ENCODE measurements around the gene LAP3.

The LAP3 gene

DNA sequence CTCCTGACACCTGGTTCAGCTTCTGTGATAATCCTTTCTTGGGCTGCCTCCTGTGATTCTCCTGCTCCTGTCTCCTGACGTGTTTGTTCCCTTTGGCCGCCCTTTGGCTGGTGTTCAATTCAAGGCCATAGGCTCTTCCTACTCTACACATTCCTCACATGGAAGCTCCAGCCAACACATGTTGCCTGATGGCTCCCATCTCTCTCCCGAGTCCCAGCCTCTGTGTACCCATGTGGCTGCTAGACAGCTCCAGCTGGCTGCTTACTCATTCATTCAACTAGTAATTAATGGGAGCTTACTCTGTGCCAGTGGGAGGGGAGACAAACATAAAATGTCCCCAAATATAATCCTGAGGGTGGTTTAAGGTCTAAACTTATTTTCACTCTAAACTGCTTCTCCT is 28.2 kb downstream of the LAP3 start:
- in situ Hi-C loops (cut with MboI; ENCODE audit: low pct_unique_long_range_greater_than_20kb, low sequenced_read_pairs), result no loop called here
- no peak for DNase-seq

DNA sequence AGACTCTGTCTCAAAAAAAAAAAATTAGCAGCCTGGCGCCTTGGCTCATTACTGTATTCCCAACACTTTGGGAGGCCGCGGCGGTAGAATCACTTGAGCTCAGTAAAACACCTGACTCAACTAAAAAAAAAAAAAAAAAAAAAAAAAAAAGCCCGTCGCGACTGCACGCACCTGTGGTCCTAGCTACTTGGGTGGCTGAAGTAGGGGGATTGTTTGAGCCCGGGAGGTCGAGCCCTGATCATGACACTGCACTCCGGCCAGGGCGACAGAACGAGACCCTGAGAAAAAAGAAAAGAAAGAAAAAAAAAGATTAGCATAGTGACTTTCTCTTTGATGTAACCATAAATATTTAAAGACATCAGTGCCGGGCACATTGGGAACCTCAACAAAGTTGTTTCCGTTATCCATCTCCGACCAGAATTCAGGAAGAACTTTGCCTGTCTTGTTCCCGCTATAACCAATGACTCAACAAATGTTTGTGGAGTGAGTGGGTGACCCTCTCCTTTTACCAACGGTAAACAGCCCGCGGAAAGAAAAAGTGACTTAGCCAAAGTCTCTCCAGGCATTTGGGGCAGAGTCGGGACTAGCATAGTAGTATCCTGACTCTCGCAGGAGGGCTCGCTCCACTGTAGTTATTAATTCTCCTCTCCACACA is 36.9 kb downstream of the LAP3 start:
- in situ Hi-C loops (cut with MboI; ENCODE audit: low pct_unique_long_range_greater_than_20kb, low sequenced_read_pairs), result no loop called here
- no peak for DNase-seq

DNA sequence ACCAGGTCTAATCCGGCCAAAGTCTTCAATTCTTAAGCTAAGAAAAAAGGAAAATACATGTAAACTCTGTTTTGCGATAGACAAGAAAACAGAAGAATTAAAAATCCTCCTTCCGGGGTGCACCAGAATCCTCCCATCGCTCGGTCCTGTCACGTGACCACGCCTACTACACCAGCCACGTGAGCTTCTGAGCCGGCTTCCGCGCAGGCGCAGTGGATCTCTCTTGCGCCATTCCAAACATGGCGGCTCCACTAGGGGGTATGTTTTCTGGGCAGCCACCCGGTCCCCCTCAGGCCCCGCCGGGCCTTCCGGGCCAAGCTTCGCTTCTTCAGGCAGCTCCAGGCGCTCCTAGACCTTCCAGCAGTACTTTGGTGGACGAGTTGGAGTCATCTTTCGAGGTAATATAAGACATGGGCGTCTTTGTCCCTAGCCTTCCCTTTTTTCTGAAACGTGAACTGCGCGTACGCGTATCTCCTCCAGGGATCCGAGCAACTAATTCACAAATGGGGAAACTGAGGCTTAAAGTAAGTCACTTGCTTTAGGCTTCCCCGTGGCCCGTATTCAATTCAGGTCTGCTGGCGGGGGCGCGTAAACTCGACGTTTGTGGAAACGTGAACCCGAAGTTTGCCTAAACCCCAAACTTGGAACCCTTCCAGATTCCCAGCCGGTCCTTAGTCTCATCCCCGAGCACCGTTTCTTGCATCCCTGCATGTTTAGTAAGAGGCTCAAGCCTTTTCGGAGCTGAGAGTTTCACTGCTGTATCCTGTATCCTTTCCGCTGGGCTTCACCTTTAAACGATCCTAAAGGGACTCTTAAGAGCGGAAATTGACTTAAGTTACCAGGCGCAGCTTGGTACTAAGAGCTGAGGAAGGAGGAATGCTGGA is 37.7 kb downstream of the LAP3 start, which contains the start of gene MED28:
Gene MED28 (plus strand): TSS at position 226 of the 884 bp plus-strand sequence. CDS start 14 bp downstream, at position 240.
- peak; percentile 92 for DNase-seq
- in situ Hi-C loops (cut with MboI; ENCODE audit: low pct_unique_long_range_greater_than_20kb, low sequenced_read_pairs), result no loop called here

DNA sequence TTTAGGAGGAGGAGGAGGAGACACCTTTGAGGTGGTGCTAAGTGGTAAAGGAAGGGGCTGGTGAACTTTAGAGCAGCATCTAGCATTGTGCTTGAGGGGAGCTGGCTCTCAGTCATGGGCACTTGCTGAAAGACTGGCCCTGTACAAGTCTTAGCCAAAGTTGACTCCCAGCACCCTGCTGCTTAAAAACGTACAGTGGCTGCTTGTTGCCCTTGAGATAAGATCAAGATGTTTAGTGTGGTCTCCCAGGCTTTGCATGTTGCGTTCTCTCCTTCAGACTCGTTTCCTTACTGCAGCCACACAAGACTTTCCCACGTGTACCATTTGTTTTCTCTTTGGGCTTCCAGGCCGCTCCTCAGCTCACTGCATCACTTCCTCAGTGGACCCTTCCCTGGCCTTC is 39.3 kb downstream of the LAP3 start:
- in situ Hi-C loops (cut with MboI; ENCODE audit: low pct_unique_long_range_greater_than_20kb, low sequenced_read_pairs), result no loop called here
- peak; percentile 12 for DNase-seq

DNA sequence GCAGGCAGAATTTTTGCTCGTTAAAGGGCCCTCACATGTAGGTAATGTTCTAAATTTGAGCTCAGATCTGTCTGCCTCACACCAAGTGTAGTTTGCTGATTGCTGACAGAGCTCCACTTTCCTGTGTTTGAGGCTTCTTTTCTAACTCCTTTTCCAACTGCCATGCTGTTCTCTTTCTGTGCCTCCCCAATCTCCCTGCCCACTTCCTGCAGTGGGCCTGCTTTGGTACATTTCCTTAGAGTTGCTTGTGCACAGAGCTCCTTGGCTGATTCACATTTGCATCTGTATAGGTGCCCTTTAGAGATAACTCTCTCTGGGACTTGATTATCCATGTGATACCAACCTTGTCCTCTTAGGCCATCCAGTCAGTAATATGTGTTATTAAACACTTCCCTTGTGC is 41.9 kb downstream of the LAP3 start:
- no peak for DNase-seq
- in situ Hi-C loops (cut with MboI; ENCODE audit: low pct_unique_long_range_greater_than_20kb, low sequenced_read_pairs), result no loop called here

DNA sequence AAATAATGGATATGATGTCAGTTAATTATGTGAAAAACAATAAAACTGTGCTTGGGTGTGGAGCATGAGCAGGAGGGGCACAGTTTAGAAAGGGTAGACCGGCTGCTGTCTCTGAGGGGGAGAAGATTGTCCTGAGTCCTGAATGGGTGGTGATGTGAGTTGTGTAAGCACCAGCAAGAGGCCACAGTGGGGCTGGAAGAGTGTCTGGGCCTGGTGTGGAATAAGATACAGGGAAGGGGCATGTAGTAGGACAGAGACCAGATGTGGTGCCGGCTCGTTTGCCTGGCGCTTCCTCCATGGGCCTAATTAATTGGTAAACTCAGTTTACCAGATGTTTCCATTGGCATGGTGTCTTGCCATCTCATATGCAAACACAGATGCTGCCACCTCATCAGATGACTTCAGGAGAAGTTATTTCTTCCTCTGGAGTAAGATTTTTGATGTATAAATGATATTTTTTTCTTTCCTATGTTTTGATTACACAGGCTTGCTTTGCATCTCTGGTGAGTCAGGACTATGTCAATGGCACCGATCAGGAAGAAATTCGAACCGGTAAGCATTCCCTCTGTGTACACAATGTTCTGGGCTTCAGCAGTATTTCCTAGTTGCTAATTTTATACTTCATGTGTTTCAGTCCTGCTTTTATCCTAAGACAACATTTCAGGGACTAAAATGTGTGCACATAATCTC is 42.6 kb downstream of the LAP3 start:
- in situ Hi-C loops (cut with MboI; ENCODE audit: low pct_unique_long_range_greater_than_20kb, low sequenced_read_pairs), result no loop called here
- no peak for DNase-seq

DNA sequence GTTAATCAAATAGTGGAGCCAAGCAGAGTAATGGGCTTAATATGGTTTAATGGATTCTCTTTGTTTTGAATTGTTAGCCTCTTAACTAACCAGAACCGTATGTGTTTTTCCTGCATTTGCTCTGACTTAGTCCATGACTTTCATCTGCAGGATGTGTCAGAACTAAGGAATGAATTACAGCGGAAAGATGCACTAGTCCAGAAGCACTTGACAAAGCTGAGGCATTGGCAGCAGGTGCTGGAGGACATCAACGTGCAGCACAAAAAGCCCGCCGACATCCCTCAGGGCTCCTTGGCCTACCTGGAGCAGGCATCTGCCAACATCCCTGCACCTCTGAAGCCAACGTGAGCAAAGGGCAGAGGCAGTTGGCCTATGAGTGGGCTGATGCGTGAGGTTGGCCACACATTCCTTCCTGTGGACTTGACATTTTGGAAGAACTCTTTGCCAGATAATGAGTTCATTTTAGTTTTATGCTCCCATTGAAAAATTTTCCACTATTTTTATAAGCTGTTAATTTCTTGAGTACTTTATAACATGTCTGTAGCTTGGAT is 46.5 kb downstream of the LAP3 start:
- in situ Hi-C loops (cut with MboI; ENCODE audit: low pct_unique_long_range_greater_than_20kb, low sequenced_read_pairs), result no loop called here
- DNase-seq, result no peak

DNA sequence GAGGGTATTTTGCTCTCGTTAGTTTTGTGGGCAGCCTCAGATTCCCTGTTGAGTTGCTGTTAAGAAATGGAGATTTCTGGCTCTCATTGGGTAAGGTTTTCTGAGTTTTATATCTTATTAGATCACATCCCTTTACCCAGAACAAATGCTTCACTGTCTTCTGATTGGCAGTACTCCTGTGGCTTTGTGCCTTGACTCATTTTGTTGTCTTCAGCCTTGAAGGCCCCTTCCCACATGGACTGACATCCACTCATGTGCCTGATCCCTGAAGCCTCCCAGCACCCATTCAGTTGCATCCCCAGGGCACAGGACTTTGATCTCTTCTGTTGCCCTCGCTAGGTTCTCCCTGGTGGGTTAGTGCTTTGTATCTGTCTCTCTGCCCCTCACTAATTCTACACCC is 47.8 kb downstream of the LAP3 start:
- in situ Hi-C loops (cut with MboI; ENCODE audit: low pct_unique_long_range_greater_than_20kb, low sequenced_read_pairs), result no loop called here
- no peak for DNase-seq

DNA sequence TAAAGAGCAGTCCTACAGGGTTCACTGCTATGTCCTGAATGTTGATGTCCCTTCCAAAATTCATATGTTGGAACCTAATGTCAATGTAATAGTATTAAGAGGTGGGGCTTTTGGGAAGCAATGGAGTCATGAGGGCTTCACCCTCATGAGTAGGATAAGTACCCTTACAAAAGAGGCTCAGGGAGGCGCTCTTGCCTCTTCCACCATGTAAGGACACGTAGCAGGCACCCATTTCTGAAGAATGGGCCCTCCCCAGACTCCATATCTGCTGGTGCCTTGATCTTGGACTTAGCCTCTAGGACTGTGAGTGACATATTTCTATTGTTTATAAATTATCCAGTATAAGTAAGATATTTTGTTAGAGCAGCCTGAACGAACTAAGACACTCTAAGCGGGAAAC is 53.2 kb downstream of the LAP3 start:
- DNase-seq, result no peak
- in situ Hi-C loops (cut with MboI; ENCODE audit: low pct_unique_long_range_greater_than_20kb, low sequenced_read_pairs), result no loop called here

DNA sequence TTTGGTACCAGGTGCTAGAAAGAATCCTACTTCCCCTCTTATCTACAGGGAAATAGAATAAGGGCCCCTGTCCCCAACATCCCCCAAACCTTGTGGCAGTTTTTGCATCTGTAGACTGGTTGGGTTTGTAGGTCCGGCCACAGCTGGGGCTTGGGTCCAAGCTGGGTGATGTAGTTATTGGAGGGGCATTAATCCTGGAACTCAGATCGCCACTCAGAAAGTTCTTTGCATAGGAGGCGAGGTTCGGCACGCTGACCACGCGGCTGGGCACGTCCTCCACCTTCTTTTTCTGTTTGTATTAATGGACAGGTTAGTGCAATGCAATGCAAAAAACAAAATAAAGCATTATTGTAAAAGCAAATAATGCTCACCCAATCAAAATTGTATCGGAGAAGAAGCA is 56.6 kb downstream of the LAP3 start:
- DNase-seq, result no peak
- in situ Hi-C loops (cut with MboI; ENCODE audit: low pct_unique_long_range_greater_than_20kb, low sequenced_read_pairs), result no loop called here

DNA sequence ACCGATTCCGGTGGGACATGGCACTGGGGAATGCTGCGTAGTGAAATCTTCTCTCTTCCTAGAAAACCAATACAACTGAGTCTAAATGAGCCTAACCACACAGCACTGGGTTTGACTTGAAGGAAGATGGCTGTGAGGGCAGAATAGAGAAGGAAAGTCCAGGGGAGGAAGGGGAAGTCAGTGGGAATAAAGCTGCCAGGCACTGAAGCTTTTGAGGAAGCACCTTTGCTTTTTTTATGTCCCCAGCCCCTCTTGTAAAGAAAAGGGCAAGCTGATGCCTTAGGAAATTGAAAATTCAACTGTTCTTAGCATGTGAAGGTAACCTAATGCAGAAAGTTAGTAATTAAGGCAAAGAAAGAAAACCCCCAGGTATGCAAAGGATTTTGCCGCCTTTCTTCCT is 58.1 kb downstream of the LAP3 start:
- DNase-seq, result peak; percentile 63
- in situ Hi-C loops (cut with MboI; ENCODE audit: low pct_unique_long_range_greater_than_20kb, low sequenced_read_pairs), result no loop called here

DNA sequence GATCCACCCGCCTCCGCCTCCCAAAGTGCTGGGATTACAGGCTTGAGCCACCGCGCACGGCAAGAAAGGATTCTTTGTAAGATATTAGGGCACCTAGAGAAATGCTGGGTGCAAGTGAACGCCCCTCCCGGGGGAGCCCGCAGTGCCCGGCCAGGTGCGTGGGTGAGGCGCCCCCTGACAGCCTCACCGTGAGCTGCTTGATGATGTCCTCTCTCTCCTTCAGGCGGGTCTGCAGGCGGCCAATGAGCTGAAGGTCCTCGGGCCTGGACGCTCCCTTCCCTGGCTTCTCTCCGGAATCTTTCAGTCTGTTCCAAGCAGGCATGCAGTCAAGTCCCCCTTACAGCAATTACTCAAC is 59.3 kb downstream of the LAP3 start:
- DNase-seq, result no peak
- in situ Hi-C loops (cut with MboI; ENCODE audit: low pct_unique_long_range_greater_than_20kb, low sequenced_read_pairs), result no loop called here

DNA sequence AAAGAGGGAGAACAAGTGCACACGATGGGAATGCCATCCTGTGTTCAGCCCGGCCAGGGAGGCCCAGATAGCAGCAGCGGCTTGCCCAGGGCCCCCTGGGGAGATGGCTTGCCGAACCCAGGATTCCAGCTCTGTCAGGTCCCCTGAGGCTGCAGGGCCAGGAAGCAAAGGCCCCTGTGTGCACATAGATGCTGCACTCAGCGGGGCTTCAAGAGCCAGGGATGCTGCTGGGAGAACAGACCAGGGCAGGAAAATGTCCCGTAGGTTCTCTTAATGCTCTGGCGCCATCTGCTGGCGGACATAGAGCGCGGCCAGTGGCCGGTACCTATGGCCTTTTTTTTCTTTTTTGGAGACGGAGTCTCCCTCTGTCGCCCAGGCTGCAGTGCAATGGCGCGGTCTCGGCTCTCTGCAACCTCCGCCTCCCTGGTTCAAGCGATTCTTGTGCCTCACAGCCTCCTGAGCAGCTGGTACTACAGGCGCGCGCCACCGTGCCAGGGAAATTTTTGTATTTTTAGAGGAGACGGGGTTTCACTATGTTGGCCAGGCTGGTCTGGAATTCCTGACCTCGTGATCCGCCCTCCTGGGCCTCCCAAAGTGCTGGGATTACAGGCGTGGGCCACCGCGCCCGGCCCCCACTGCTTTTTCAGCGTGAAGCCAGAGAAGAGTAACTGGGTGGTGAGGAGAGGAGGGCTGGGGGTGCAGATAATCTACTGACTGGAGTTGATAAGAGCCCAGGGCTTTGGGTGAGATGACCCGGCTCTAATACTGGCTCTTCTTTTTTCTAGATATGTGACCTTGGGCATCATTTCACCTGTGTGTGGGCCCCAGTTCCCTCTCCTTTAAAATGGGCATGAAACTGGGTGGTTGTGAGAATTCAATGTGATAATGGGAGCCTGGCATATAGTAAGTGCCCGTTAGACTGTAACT is 60.0 kb downstream of the LAP3 start:
- in situ Hi-C loops (cut with MboI; ENCODE audit: low pct_unique_long_range_greater_than_20kb, low sequenced_read_pairs), result no loop called here
- DNase-seq, result peak; percentile 80

DNA sequence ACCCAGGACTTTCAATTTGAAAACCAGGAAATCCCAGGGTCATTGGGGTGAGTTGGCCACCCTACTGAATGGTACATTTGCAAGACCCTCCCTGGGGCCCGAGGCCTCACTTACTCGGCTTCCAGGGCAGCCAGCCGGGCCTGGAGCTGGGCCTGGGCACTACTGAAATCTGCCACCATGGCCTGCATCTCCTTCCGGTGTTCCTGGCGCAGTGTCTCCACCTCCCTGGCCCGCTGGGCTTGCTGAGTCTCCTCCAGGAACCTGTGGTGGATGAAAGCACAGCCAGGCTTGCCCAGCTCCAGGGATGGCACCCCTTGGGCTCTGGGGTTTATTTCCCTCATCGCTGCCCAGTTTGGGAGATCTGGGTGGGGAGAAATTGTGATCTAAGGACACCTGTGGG is 62.1 kb downstream of the LAP3 start:
- in situ Hi-C loops (cut with MboI; ENCODE audit: low pct_unique_long_range_greater_than_20kb, low sequenced_read_pairs), result no loop called here
- DNase-seq, result no peak

DNA sequence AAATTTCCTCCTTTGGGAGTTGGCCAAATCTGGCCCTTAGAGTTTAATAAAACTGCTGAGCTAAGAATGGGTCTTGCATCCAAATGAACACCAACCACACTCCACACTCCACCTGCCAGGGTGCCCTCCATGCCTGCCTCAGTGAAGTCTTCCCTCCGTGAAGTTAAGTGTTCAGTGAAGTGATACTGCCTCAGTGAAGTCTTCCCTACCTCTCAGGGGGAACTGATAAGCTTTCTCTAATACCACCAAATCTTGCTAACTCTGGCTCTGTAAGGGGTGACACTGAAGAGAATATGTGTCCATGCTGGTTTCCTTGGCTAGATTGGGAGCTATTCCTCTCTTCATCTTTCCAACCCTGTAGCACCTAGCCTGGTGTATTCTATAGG is 65.4 kb downstream of the LAP3 start:
- in situ Hi-C loops (cut with MboI; ENCODE audit: low pct_unique_long_range_greater_than_20kb, low sequenced_read_pairs), result no loop called here
- no peak for DNase-seq

DNA sequence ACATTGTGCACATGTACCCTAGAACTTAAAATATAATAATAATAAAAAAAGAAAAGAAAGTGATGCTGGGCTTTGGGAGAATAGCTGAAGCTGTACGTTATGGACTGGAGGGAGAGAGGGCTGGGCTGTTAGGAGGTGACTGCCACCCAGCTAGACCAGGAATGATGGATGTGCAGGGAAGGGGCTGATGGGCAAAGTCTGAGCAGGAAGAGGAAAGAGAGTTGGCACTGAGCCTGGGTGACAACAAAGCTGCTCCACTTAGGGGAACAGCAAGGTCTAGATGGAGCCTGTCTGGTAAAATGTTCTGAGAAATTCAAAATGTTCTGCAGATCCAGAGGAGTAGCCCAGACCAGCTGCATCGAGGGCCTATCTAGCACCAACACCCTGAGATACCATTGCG is 69.7 kb downstream of the LAP3 start:
- DNase-seq, result no peak
- in situ Hi-C loops (cut with MboI; ENCODE audit: low pct_unique_long_range_greater_than_20kb, low sequenced_read_pairs), result no loop called here

DNA sequence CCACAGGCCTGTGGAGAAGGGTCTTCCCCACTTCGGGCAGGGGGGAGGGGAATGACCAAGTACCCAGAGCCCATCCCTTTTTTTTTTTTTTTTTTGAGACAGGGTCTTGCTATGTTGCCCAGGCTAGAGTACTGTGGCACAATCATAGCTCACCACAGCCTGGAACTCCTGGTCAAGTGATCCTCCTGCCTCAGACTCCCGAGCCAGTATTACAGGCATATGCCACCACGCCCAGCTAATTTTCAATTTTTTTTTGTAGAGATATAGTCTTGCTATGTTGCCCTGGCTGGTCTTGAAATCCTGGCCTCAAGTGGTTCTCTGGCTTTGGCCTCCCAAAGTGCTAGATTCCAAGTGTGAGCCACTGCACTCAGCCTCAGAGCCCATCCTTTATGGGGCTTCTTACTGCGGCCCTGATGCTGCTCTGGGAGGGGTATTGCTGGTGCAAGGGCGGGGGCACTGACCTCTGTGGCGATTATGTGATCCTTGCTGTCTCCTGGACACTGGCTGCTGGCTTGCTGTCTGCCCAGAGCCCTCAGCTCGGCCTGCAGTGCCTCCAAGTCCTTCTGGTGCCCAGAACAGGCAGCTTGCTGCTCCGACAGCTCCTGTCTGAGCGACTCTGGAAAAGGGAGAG is 70.3 kb downstream of the LAP3 start:
- no peak for DNase-seq
- in situ Hi-C loops (cut with MboI; ENCODE audit: low pct_unique_long_range_greater_than_20kb, low sequenced_read_pairs), result no loop called here

DNA sequence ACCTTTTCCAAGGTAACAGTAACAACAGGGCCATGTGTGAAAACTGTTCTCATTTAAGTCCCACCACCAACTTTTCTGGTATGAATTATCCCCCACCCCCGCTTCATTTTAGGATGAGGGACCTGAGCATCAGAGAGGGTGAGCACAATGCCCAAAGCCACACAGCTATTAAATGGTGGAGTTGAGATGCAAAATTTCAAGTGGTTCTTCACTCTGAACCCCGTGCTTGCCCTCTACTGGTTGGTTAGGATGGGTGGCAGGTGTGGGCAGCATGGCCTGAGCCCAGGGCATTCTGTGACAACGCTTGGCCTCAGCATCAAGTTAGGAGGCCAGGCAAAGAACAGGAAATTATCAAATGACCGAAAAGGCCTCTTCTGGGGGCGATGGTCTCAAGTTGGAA is 70.9 kb downstream of the LAP3 start:
- no peak for DNase-seq
- in situ Hi-C loops (cut with MboI; ENCODE audit: low pct_unique_long_range_greater_than_20kb, low sequenced_read_pairs), result no loop called here

DNA sequence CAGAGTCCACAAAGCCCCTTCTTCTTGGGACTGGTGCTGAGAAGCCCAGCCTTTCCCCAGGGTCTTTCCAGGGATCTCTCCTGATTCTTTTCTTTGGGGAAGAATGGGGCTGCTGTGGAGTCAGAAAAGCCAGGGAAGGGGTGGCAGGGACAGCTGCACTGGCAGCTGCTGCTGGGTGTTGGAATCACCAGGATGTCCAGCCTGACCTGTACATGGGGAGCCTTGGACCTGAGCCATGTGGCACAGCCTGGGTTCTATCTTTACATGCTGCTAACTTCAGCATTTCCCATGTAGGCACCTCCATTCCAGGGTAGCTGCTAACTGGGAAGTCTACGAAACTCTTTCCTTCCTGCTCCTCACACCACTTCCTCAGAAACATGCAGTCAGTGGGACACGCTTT is 73.4 kb downstream of the LAP3 start:
- DNase-seq, result no peak

More for the DNA sequence above, 73.4 kb downstream of the LAP3 start:
- in situ Hi-C loops (cut with MboI; ENCODE audit: low pct_unique_long_range_greater_than_20kb, low sequenced_read_pairs), result no loop called here
